DOHH2 (cell line): ENCODE data around the gene ASCC2.

Source experiments
- CTCF ChIP-seq: fragments of 200-600 bp; sonication (generic); IDR thresholded peaks from one replicate; pipeline ENCODE4 v1.5.1; 2014; ENCODE audit warnings: antibody characterized with exemption, mild to moderate bottlenecking, low read depth, low read length; ENCODE audit not compliant: poor library complexity, severe bottlenecking
- EZH2phosphoT487 ChIP-seq: fragments of 200-600 bp; sonication (generic); IDR thresholded peaks from 2 replicates; pipeline ENCODE4 v1.6.1; 2017; ENCODE audit warnings: borderline replicate concordance, mild to moderate bottlenecking, antibody characterized with exemption, low read length, moderate library complexity, mixed read lengths

- TF ChIP-seq CTCF (no peak), EZH2phosphoT487 (no peak)
Measured at GRCh38 chr22:29820961-29821290, 17.1 kb downstream of the ASCC2 start.
